ENCODE data around the gene AMFR.

DNA sequence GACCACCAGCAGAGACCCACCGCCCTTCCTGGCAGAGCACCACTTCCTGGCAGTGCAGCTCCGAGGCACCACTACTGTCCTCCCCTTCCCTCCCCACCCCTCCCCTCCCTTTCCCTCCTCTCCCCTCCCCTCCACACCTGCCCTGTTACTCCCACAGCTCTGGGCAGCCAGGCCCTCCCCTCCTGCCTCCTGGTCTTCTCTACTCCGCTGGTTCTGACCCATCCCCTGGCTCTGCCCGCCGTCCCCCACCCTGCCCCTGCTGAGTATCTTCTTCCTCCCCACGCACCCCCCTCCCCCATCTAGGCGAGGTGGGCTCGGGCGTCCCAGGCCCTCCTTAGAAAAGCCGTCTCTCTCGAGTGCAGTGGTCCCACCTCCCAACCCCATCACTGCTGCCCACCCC lies 77.7 kb downstream of the AMFR start:
- TF ChIP-seq, protein P1, sequence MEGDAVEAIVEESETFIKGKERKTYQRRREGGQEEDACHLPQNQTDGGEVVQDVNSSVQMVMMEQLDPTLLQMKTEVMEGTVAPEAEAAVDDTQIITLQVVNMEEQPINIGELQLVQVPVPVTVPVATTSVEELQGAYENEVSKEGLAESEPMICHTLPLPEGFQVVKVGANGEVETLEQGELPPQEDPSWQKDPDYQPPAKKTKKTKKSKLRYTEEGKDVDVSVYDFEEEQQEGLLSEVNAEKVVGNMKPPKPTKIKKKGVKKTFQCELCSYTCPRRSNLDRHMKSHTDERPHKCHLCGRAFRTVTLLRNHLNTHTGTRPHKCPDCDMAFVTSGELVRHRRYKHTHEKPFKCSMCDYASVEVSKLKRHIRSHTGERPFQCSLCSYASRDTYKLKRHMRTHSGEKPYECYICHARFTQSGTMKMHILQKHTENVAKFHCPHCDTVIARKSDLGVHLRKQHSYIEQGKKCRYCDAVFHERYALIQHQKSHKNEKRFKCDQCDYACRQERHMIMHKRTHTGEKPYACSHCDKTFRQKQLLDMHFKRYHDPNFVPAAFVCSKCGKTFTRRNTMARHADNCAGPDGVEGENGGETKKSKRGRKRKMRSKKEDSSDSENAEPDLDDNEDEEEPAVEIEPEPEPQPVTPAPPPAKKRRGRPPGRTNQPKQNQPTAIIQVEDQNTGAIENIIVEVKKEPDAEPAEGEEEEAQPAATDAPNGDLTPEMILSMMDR (IDR thresholded peaks at IDR 0.05): no peak
- no peak for TF ChIP-seq POLR2A (IDR thresholded peaks at IDR 0.05)

All from uterus (tissue), 2 donors.